Left ventricle myocardium inferior (tissue), 1 donor: ENCODE measurements around the gene CAPN5. TPM values are rescaled to one million over a fixed set of nuclear protein-coding genes. Genes with fewer than 3 reads are reported as not detected.

Experiments
- DNase-seq: peaks from one replicate; pipeline ENCODE4 v3.0.0-alpha.2; 2020
- H3K27ac ChIP-seq: fragments of 200-600 bp; replicated peaks from 2 replicates; pipeline ENCODE4 v1.8.0; 2021
- H3K27me3 ChIP-seq: fragments of 200-600 bp; 2 replicates; pipeline ENCODE4 v1.8.0; 2021; ENCODE audit warnings: low read depth
- H3K36me3 ChIP-seq: fragments of 200-600 bp; 2 replicates; pipeline ENCODE4 v1.8.0; 2021
- H3K4me1 ChIP-seq: fragments of 200-600 bp; 2 replicates; pipeline ENCODE4 v1.8.0; 2021
- H3K4me3 ChIP-seq: fragments of 200-600 bp; 2 replicates; pipeline ENCODE4 v1.8.0; 2021; ENCODE audit warnings: mild to moderate bottlenecking, moderate library complexity
- H3K9me3 ChIP-seq: fragments of 200-600 bp; replicated peaks from 2 replicates; pipeline ENCODE4 v1.8.0; 2021
- intact Hi-C: fragments of 100-400 bp; cut with micrococcal nuclease; formaldehyde crosslinking; loops from one replicate; pipeline ENCODE4 v1.11.0; 2022
- total RNA-seq: library from RNA; stranded (reverse); fragmentation: NEBNext Ultra II Directional; extraction: Animal tissue kit (Norgen Biotek cat#: 25700); gene quantifications from one replicate; pipeline ENCODE4 v1.2.1, GENCODE V29; 2021
- TF ChIP-seq, protein P1 (sequence below): fragments of 200-600 bp; IDR thresholded peaks from 2 replicates; pipeline ENCODE4 v1.8.0; 2021; ENCODE audit warnings: antibody characterized with exemption, mild to moderate bottlenecking, borderline replicate concordance
- donor health status: DM: no; HTN: yes; CAD: no; lungs with severe emphysema.

The CAPN5 gene
- total RNA-seq, 1 donor from 2014 or later = 2.3 TPM

- Histone ChIP-seq H3K9me3 (no peaks in the 10 kb centered on the region), H3K36me3 (no peaks in the 10 kb centered on the region), H3K27ac (no peak overlapping the region), H3K4me1 (peaks cover 6% of the 10 kb centered on the region), H3K4me3 (no peak overlapping the region), H3K27me3 (no peaks in the 10 kb centered on the region)
- intact Hi-C loops = no loop called here
- TF ChIP-seq, protein P1, sequence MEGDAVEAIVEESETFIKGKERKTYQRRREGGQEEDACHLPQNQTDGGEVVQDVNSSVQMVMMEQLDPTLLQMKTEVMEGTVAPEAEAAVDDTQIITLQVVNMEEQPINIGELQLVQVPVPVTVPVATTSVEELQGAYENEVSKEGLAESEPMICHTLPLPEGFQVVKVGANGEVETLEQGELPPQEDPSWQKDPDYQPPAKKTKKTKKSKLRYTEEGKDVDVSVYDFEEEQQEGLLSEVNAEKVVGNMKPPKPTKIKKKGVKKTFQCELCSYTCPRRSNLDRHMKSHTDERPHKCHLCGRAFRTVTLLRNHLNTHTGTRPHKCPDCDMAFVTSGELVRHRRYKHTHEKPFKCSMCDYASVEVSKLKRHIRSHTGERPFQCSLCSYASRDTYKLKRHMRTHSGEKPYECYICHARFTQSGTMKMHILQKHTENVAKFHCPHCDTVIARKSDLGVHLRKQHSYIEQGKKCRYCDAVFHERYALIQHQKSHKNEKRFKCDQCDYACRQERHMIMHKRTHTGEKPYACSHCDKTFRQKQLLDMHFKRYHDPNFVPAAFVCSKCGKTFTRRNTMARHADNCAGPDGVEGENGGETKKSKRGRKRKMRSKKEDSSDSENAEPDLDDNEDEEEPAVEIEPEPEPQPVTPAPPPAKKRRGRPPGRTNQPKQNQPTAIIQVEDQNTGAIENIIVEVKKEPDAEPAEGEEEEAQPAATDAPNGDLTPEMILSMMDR = no peak
- peak; percentile 9 for DNase-seq
Measured at GRCh38 chr11:77090373-77091111, 23.8 kb downstream of the CAPN5 start.

DNA sequence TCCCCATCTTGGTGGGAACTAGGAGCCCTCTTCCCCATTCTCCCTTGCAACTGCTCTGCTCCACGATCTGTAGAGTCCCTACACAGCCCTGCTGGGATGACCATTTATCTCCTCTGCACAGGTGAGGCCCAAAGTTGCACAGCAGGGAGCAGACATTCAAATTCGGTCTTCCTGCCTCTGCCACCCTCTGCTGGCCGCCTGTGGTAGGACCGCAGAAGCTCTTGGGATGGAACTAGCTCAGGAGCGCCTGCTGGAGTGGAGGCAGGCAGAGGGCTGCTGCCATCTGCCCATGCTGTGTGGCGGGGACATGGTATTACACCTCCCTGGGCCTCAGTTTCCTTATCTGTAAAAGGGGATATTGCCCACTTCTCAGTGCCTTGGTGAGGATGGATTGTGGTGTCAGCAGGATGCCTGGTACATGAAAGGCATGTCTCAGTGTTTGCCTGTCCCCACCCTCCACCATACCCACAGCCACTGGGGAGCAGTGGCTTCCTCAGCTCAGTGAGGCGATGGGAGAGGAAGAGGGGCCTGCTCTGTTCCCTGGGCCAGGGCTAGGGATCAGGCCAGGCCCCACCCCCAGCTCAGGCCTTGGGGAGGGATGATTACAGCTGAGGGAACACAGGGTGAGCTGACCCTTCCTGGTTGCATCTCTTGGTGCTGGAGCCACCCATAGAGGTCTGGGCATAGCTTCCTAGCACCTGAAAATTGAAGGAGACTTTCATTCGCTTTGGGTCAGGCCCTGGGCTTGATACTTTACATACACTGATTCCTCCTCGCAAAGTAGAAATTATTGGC, 24.6 kb downstream of the CAPN5 start:
- peak; percentile 81 for DNase-seq
- intact Hi-C loops = no loop called here

GRCh38 chr11:77092382-77092781, 25.6 kb downstream of the CAPN5 start:
- peak; percentile 7 for DNase-seq
- H3K27ac ChIP-seq = no peak overlapping the region
- TF ChIP-seq, protein P1 = no peak
- intact Hi-C loops = no loop called here
- H3K27me3 ChIP-seq = no peaks in the 10 kb centered on the region
- H3K4me1 ChIP-seq = no peaks in the 10 kb centered on the region
- no peak overlapping the region for H3K4me3 ChIP-seq
- H3K36me3 ChIP-seq = no peaks in the 10 kb centered on the region
- no peaks in the 10 kb centered on the region for H3K9me3 ChIP-seq

More for the DNA sequence above, 24.6 kb downstream of the CAPN5 start:
- Histone ChIP-seq H3K36me3 (no peaks in the 10 kb centered on the region), H3K27ac (no peak overlapping the region), H3K9me3 (no peaks in the 10 kb centered on the region), H3K4me1 (peaks cover 6% of the 10 kb centered on the region), H3K27me3 (no peaks in the 10 kb centered on the region), H3K4me3 (no peak overlapping the region)
- TF ChIP-seq, protein P1 = peak; percentile 94

- Histone ChIP-seq H3K27me3 (no peaks in the 10 kb centered on the region), H3K27ac (no peak overlapping the region), H3K4me1 (no peaks in the 10 kb centered on the region), H3K9me3 (no peaks in the 10 kb centered on the region), H3K4me3 (no peak overlapping the region), H3K36me3 (no peaks in the 10 kb centered on the region)
- TF ChIP-seq, protein P1 = no peak
- no peak for DNase-seq
- intact Hi-C loops = no loop called here
Measured at GRCh38 chr11:77093056-77093891, 26.5 kb downstream of the CAPN5 start.
